ENCODE data around the gene CAPZA1. TPM values are rescaled to one million over a fixed set of nuclear protein-coding genes. Genes with fewer than 3 reads are reported as not detected.
A peak's percentile ranks its signal among the peaks of the same experiment; 100 is the strongest.

The CAPZA1 gene
- total RNA-seq, 2 donors from 2014 or later = 165 to 178 TPM

DNA sequence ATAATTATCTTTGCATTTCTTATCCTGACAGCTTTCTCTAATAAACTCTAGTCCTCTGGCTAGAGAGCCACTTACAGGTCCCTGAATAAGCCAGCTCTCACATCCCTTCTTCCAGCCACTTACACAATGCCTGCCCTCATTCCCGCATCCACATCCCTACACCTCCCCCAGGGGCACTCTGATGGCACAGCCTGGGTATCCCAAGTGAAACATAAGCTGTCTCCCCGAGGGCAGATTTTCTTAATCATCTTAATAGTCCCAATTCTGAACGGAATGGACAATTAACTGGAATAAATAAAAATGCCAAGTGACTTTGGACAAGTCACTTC, 82.4 kb downstream of the CAPZA1 start:
- Histone ChIP-seq H3K27ac (peak overlapping the region; percentile 65), H3K36me3 (peaks cover 5% of the 10 kb centered on the region), H3K4me1 (peaks cover 34% of the 10 kb centered on the region), H3K4me3 (no peak overlapping the region), H3K9me3 (no peaks in the 10 kb centered on the region), H3K27me3 (no peaks in the 10 kb centered on the region), H3K9ac (ENCODE audit: low read depth in 2 of 2, low read length in 2 of 2) (peak overlapping the region in 1 of 2 donors; percentile 36)
- DNase-seq = no peak
- TF ChIP-seq, protein P1, sequence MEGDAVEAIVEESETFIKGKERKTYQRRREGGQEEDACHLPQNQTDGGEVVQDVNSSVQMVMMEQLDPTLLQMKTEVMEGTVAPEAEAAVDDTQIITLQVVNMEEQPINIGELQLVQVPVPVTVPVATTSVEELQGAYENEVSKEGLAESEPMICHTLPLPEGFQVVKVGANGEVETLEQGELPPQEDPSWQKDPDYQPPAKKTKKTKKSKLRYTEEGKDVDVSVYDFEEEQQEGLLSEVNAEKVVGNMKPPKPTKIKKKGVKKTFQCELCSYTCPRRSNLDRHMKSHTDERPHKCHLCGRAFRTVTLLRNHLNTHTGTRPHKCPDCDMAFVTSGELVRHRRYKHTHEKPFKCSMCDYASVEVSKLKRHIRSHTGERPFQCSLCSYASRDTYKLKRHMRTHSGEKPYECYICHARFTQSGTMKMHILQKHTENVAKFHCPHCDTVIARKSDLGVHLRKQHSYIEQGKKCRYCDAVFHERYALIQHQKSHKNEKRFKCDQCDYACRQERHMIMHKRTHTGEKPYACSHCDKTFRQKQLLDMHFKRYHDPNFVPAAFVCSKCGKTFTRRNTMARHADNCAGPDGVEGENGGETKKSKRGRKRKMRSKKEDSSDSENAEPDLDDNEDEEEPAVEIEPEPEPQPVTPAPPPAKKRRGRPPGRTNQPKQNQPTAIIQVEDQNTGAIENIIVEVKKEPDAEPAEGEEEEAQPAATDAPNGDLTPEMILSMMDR (IDR thresholded peaks at IDR 0.05) = no peak
- intact Hi-C loops (cut with DNase I) = no loop called here

DNA sequence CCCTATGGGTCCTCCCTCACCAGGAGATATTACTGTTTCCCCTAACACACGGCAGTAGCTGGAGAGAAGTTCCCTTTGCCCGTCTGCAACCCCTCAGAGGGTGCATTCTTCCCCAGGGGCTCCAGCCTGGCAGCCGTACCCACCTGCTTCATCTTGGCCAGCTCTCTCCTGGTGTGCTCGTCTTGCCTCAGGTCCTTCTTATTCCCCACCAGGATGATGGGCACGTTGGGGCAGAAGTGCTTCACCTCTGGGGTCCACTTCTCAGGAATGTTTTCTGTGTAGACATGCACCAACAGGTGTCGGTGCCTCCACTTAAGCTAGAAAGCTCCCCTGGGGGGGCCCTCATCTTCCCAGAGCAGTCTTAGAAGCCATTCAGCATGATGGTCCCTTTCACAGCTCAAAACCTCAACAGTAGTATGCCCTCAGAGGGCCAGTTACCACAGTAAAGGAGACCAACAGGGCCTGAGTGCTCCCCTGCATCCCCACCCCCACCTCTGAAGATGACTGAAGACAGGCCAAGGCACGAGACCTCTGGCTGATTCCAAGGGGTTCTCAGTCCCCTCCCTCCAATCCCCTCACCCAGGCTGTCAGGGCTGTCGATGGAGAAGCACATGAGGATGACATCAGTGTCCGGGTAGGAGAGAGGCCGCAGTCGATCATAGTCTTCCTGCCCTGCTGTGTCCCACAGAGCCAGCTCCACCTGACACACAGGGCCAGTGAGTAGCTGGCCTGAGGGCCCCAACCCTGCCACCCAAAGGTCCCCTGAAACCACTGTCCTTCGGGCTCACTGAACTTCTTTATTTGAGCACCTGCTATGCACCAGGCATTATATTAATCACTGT, 83.0 kb downstream of the CAPZA1 start:
- Histone ChIP-seq H3K4me1 (peaks cover 34% of the 10 kb centered on the region), H3K27me3 (no peaks in the 10 kb centered on the region), H3K36me3 (peaks cover 5% of the 10 kb centered on the region), H3K9ac (ENCODE audit: low read depth in 2 of 2, low read length in 2 of 2) (peak overlapping the region in 1 of 2 donors; percentile 36), H3K4me3 (no peak overlapping the region), H3K27ac (no peak overlapping the region), H3K9me3 (no peaks in the 10 kb centered on the region)
- no peak for DNase-seq
- intact Hi-C loops (cut with DNase I) = no loop called here
- TF ChIP-seq, protein P1 (IDR thresholded peaks at IDR 0.05) = no peak

DNA sequence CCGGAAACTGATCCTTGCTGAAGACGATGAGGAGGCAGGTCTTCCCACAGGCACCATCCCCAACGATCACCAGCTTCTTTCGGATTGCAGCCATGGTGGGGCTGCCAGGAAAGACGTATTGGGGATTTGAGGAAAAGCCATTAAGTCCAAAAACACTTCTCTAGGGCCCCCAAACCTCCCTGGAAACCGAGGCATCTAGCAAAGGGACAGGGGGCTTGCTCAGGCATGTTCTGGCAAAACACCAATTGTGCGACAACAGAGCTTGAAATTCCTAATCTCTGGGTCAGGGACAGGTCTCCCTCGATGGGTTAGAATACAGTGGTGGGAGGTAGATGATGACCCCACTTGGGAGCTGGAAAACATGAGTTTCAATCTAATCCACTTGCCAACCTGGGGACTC, 84.1 kb downstream of the CAPZA1 start:
- Histone ChIP-seq H3K4me3 (no peak overlapping the region), H3K27me3 (no peaks in the 10 kb centered on the region), H3K27ac (peak overlapping the region; percentile 96), H3K9ac (ENCODE audit: low read depth in 2 of 2, low read length in 2 of 2) (peak overlapping the region in 1 of 2 donors; percentile 88), H3K9me3 (no peaks in the 10 kb centered on the region), H3K36me3 (peaks cover 5% of the 10 kb centered on the region), H3K4me1 (peaks cover 34% of the 10 kb centered on the region)
- DNase-seq = no peak
- TF ChIP-seq, protein P1 (IDR thresholded peaks at IDR 0.05) = no peak
- intact Hi-C loops (cut with DNase I) = no loop called here

DNA sequence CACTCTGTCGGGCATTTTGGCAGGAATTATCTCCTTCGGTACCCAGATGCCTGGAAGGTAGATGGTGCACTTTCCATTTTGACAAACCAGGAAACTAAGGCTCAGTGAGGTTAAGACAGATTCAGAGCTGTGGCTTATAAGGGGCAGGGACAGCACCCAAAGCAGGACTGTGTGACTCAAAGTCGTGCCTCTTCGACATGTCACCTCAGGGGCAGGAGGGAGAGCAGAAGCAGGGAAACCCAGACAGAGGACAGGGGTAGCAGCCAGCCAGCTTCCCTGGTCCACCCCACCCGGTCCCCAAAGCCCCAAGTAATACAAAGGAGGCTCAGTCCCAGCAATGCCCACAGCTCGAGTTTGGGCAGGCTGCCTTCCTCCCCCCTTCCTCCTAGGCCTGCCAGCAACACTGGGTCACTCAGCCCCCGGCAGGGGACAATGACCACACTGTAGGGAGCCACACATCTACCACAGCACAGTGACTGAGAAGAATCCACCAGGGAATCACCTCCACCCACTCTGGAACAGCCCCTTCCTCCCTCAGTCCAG, 84.8 kb downstream of the CAPZA1 start:
- intact Hi-C loops (cut with DNase I) = no loop called here
- peaks cover 34% of the 10 kb centered on the region for H3K4me1 ChIP-seq
- no peaks in the 10 kb centered on the region for H3K27me3 ChIP-seq
- H3K9ac ChIP-seq (ENCODE audit: low read depth in 2 of 2, low read length in 2 of 2) = peak overlapping the region; percentile 72 to 88
- H3K27ac ChIP-seq = peak overlapping the region; percentile 96
- TF ChIP-seq, protein P1 (IDR thresholded peaks at IDR 0.05) = no peak
- peak overlapping the region; percentile 54 for H3K4me3 ChIP-seq
- DNase-seq = no peak
- H3K9me3 ChIP-seq = no peaks in the 10 kb centered on the region
- H3K36me3 ChIP-seq = peaks cover 5% of the 10 kb centered on the region

DNA sequence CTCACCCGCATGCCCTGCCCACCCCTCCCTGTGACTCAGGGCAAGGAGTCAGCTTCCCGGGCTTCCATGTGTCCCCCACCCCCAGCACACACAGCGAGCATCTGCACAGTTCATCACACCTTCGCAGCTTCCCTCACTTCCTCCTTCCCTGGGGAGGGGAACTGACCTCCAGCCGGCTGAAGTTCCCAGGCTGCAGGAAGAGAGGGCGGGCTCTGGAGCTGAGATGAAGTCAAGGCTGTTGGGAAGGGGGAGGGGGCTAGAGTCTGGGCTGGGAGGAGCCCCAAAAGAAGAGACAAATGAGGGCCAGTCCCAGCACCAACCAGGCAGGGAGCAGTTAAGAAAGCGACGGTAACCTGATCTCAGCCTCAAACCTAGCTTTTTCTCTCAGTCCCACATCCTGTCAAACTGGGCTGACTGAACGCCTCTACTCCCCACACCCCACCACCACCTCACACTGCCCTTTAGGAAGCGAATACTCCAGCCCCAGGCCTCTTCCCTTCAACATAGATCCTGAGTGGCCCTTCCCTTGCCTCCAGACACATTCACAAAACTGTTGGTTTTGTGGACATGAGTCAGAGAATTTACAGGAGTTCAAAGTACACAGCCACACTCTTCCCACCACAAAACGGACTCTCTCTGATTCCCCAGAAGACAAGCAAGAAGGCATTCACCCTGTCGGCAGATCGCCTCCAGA, 85.4 kb downstream of the CAPZA1 start:
- TF ChIP-seq, protein P1 (IDR thresholded peaks at IDR 0.05) = no peak
- H3K36me3 ChIP-seq = peaks cover 5% of the 10 kb centered on the region

More for the DNA sequence above, 85.4 kb downstream of the CAPZA1 start:
- Histone ChIP-seq H3K9ac (ENCODE audit: low read depth in 2 of 2, low read length in 2 of 2) (peak overlapping the region; percentile 88 to 98), H3K4me1 (peaks cover 30% of the 10 kb centered on the region), H3K4me3 (peak overlapping the region; percentile 54), H3K27me3 (no peaks in the 10 kb centered on the region), H3K9me3 (no peaks in the 10 kb centered on the region), H3K27ac (peak overlapping the region; percentile 96)
- intact Hi-C loops (cut with DNase I) = loop anchor here (5.0 kb wide), 3 partner anchors 88 to 313 kb away; partner anchors contain the start of genes CAPZA1 and ST7L
- peak; percentile 90 for DNase-seq
